ENCODE results near the gene ITM2C.

Gene ITM2C

DNA sequence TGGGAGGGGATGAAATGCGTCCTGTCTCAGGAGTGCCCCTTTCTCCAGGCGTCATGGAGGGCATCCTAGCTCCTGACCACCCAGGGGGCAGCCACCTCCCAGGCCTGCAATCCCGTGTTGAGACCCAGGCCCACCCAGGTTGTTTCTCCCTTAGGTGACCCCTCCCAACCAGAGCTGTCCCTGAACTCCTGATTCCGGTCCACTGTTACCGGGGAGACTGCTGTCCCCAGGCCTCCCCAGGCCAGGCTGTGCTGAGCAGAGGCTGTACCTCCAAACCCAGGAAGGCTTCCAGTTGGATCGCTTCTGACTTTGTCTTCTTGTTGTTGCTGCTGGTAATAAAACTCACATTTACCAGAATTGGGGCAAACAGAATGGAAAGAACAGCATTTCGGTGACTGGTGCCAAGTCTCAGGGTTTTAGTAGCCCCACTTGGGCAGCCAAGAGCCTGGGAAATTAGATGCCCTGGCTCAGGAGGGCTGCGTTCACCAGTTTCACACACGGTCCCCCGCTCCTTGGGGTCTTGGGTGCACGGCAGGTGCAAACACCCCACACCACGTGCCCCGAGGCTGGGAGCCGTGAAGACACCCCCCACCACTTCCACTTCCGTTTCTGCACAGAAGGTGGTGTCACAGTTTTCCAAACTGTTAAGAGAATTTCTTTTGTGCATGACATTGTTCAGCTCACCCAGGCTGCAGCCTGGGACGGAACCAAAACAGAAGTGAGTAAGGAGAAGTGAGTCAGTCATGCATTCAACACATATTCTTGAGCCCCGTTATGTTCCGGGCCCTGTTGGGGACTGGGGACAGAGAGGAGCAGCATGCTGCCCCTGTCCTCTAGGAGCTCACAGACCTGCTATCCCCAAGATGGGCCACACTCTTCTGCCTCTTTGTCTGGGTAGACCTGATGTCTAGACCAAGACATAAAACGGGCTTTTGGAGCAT lies 29.4 kb downstream of the ITM2C start:
- no peak for DNase-seq

DNA sequence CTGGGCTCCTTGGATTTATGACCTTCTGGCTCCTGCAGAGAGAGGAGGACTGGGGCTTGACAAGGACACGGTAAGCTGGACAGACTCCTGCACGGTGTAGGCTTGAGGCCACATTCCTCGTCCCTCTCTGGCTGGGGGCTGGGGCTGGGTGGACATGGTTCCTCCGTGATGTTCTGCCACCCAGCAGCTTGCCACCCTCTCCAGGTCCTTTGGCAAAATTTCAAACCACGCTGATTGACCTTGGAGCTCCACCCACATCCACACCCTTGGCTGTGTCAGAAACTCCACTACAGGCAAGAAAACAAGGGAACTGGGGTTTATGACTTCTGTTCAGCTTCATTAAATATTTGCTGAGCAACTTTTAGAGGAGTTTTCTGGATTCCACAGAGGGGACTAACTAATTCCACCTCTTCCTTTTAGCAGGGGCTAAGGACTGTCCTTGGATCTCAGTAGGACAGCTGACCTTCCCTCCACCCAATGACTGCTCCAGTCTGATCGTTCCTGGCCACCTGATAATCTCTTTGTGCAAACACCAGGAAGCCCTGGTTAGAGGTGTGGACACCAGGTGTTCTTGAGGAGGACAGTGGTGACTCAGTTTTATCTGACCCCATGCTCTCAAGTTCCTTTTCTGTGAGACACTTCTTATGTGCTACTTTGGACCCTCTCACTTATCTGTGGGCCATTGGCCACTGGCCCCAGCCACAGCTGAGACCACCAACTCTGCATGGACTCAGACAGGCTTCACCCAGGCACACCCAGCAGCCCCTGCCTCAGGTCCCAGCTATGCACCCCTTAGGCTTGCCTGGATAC lies 31.0 kb downstream of the ITM2C start:
- no peak for DNase-seq

DNA sequence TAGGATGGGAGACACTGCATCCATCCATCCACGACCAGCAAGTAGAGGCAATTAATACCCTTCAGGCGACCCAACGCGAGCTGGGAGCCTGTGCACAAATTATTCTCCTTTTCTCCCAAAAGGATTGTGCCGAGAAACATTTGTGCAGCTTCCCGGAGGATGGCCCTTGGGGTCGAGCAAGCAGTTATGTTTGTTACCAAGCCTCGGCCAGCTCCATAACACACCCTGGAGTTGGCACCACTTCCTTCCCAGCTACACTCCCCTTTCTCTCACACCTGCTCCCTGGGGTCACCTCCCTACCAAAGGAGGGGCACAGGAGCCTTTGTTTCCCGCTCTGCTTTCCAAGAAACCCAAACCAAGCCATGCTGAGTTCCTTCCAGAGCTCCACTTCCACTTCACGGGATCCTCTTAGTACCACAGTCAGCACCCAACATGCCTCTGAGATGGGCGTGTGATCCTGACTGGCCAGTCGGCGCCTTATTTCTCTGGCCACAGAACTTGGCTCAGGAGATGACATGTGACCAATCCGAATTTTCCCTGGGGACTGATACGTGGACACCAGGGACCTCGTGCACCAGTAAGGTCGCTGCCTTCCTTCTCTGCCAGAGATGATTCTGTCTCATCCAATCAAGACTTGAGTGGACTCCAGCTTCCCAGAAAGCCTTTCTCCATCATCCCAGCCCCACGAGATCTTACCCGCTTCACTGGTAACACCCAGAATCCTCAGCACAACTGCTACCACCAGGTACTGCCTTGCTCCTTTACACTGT lies 31.8 kb downstream of the ITM2C start:
- DNase-seq, result no peak

DNA sequence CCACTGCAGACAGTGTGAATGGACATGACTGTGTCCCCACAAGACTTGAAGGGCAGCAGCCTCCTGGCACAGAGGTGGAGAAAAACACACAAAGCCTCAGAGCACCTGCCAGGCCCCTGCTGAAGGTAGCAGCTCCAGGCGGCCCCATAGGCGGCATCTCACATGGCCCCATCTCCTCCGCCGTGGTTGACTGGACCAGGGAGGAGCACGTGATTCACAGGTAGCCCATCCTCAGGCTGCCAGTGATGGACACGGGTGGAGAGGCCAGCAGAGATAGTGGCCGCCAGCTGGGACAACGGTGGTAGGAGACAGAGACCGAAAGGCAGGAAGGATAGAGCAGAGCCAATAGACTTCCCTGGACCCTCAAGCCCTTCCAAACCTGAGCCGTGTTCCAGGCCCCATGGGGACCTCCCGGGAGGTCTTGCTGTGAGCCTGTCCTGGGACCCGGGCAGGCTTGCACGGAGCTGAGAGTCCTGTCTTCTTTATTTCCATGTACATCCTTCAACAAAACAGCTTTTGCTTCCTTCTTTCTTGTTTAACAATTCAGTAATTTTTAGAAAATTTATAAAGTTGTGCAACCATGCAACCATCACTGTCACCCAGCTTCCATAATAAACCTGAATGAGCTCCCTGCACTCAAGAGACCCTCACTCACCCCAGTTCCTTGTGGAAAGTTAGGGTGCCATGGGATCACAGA lies 33.4 kb downstream of the ITM2C start:
- DNase-seq, result no peak

DNA sequence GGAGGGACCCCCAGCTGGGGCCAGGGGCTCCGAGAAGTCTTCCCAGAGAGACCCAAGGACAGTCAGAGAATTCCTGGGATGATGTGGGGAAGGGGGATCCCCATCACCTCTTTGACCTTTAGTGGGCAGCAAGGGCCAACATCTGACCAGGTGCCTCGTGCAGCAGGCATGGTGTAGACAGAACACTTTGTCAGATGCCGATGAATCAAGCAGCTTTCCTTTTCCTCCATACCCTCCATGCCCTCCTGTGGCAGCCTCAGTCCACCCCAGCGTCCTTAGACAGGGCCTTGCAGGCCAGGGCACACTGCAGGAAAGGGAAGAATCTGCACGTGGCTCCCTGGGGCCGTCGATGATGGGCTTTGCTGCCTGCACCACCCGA lies 34.0 kb downstream of the ITM2C start:
- DNase-seq, result no peak

DNA sequence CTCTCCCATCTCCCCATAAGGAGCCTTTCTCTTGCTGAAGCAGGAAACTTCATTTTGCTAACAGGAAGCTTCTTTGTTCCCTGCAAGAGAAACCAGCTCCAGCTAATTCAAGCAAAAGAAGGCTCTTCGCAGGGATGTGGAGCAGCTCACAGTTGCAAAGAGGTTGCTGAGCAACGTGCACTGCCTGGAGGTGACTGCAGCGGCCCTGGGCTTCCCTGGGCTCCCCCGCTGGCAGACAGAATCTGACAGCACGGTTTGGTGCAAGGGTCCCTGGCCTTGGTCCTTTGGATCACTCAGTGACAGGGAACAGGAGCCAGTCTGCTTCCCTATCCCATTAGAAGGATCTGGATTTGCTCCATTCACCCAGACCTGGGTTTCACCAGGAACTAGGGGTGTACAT lies 34.5 kb downstream of the ITM2C start:
- DNase-seq, result no peak

DNA sequence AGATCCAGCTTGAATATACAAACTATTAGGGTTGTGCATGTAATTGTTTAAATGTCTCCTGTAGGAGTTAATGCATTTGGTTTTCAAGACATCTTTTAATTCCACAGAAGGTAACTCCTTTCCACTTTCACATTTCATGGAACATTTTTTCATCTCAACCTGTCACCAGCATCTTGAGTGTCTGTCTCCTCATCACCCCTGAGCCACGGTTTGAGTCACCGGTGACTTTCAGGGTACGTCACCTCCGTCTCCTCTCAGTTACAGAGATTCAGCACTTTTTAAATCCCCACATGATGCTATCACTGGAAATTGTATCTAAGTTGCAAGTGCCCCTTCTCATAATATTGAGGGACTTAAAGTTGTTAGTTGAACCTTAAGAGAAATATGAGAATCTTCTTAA lies 35.0 kb downstream of the ITM2C start:
- no peak for DNase-seq

DNA sequence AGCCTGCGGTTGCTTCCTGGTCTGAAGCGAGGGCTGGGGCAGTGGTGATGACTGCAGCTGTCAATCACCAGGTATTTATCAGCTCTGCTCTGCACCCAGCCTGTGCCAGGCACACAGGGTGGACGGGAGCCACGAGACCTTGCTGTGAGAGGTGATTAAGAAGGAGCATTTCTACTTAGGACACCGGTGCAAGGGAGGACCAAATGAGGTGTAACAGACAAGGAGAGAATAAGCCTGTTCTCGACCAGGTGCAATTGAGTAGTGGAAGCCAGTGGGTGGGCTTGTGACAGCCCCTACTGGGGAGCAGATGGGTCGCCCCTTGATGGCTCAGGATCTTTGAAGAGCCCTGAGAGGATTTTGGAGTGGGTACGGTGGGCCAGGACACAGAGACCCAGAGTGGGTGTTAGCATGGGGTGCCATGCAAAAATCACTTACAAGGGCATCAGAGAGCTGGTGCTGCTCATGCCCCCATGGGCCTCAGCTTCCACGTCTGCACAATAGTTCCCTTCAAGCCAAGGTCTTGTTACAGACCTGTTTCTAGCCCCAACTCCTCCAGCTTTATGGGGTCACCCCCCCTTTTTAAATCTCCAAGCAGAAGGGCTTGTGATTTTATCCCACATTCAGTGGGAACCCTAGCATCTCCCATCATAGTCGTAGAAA lies 35.7 kb downstream of the ITM2C start:
- DNase-seq, result no peak

DNA sequence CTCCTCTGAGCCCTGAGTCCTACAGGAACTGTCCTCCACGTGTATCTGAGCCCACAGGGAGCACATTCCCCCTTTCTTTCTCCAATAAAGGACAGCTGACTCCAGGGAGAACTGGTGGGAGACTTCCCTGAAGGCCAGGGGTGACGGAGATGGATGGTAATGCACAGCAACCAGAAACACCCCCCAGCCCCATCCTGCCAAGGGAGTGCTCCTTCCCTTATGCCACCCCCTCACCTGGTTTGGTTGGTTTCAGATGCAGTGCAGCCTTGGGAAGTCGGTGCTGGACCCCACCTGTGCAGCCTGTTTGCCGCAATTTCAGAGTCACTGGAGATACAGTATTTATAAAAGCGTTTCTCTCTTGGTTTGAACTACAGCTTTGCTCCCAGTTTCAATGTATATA lies 36.3 kb downstream of the ITM2C start:
- DNase-seq, result no peak

DNA sequence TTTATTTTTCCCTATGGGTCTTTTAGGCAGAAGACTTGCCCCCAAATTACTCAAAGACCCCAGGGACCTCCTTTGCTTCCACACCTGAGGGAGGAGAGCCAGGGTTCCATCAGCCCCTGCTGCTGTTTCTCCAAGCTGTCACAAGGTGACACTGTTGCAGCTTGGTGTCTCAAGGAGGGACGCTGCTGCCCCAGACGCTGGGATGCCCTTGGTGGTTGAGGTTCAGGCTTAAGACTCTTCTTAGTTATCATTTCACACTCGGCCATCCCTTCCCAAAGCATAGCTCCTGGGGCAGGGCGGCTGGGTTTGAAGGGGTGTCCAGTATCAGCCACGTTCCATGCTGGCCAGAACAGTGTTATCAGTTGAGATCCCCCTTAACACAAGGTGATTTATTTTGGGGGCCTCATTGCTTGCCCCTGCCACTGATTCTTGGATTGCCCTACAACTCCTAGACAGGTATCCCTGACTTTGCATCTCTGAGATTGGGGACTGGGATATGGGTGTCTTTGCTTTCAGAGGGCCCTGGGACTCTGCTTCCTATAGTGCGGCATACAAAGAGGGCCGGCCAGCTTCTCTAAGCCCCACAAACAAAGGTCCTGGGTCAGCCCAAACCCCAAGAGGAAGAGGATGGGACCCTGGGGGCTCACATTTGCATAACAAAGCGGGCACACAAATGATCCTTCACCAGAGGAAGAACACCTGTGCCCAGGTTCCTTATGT lies 37.6 kb downstream of the ITM2C start:
- DNase-seq, result peak; percentile 41

DNA sequence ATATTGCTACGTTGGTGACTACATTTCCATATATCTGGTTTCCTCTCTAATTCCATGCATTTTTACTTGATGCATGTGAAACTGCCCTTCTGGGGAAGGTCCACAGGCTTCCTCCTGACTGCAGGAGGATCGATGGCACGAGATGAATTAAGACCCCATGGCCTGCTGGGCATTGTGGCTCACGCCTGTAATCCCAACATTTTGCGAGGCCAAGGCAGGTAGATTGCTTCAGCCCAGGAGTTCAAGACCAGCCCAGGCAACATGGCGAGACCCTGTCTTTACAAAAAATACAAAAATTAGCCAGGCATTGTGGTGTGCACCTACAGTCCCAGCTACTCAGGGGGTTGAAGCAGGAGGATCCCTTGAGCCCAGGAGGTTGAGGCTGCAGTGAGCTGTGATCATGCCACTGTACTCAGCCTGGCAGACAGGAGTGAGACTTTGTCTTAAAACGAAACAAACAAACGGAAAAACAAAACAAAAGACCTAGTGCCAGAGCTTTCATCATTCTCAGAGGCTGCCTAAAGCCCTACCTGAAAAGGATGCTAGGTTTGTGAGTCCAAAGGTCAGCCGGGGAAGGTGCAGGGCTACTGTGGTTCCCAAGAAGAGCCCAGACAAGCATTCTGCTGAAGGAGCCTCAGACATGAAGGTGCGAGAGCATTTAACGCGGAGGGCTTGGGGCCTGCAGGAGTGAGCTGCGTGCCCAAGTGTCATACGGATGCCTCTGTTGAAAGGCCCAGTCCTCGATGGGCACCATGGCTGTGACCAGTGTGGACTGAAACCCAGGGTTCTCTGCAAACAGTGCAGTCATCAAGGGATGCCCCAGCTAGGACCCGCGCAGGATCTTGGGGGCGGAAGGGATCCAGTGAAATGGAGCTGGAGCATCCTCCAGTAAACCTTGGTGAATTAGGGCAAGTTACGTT lies 38.7 kb downstream of the ITM2C start:
- no peak for DNase-seq

DNA sequence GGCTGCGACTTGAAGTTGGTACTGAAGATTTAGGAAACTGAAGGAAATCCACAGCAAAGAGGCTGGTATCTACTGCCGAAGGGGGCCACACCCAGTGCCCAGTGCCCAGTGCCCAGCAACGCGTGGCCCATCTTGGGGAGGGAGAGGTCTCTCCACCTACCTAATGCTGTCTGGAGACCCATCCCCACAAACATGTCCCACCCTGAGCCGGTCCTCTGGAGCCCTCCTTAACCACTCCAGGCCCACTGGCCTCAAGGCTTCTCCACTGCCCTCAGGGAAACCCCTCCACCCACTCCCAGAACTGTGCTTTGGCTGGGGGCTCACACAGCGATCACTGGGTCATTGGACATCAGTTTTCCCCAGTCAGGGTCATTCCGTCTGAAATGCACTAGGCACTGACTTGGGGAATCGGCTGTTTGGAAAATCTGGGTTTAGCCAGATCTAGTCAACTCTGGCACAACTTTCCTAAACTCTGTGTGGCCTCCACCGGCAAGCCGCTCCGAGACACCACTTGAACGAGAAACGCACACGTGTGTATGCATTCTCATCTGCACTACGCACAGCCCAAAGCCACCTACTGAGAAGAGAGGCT lies 40.2 kb downstream of the ITM2C start:
- DNase-seq, result no peak

DNA sequence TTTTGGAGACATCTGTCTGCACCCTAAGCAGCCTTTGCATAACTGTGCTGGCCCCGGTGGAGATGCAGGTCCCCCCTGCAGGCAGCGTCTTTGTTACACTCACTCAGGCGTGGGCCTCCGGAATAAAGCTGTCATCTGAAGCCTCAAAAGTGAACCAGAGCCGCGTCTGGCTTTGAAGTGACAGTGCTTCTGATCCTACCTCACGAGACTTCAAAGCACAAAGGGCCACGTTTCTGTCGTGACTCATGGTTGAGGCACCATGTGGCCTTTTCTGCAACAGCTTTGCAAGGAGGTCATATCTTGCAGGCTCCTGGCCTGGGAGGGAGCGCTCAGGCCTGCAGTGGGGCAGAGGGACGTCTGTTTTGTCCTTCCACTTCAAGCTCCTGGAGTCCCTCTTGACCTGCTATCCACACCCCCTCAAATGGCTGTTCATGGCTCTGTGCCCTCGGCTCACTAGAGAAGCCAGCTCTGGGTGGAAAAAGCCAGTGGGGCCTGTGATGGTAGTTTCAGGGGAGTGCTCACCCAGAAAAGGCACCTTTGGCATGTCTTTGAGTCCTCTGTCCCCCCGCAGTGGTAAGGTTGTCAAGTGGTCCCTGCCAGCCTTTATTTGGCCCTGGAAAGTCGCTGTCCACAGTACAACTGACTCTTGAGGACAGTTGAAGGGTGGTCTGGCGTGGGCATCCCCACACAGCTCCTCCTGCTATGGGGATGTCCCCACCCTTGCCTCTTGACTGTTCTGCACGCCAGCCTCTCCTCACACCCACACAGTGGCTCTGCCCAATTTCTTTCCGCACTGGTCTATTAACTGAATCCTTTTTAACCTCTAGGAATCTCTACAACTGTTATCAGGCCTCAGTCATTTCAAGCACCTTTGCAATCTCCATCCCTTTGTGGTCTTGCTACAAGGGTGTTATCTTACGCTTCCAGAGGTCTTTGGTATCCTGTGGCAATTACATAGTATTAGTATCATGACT lies 41.0 kb downstream of the ITM2C start:
- no peak for DNase-seq

DNA sequence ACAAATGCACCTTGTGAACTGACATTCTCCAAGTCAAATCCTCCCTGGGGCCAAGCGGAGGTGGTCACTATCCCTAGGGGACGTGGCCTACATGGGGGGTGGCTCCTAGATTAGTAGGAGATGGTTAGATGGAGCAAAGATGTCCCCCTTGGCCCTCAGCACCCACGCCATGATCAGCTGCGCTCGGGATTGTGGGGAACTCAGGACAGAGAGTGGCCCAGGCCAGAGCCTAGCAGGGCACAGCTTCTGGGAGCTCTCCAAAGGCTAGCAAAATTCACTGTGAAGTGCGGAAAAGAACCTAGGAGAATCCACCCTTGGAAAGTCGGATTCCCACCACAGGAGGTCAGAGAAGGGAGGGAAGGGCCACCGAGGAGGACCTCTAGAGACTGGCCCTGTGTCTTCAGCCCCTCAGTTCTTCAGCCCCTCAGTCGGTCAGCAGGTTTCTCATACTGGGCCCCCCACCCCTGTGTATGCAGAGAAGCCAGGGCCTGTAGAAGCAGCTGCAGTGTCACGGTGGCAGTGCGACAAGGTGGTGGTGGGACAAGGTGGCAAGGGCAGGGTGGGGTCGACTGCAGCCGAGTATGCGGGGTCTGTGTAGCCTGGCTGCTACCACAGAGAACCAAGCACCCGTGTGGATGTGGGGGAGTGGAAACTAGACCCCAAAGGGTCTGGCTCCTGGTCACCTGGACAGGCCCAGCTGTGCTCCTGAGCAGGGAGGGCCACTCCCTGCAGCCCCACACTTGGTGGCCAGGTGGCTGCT lies 41.9 kb downstream of the ITM2C start:
- no peak for DNase-seq

DNA sequence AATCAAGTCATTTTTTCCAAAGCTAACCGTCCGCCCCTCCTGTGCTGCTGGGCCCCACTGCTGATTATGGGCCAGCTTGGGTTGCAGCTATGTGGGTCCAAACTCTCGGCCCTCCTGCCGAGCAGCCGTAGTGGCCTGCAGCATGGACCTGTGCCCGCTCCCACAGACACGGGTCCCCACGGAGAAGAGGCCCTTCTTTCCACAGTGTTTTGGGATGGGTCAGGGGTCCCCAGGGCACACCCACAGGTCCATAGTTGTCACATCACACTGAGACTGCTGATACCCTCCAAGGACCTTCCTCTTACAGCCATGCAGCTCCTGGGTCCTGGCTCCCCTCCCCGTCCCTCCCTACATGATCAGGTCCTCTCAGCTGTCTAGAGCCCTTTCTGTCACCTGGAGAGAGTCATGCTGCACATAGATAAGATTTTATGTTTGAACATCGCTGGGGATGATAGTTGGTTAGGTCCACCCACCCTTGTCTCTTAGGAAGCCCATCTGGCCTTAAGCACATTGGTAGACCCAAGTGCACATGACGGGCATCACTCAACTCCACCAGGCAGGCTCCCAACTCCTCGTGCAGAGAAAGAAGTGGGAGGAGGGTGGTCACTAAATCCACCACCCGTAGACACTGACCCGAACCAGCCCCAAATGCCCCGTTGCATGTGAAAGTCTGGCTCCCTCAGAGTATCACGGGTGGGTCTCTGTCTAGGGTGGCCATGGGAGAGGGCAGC lies 42.8 kb downstream of the ITM2C start:
- DNase-seq, result no peak

DNA sequence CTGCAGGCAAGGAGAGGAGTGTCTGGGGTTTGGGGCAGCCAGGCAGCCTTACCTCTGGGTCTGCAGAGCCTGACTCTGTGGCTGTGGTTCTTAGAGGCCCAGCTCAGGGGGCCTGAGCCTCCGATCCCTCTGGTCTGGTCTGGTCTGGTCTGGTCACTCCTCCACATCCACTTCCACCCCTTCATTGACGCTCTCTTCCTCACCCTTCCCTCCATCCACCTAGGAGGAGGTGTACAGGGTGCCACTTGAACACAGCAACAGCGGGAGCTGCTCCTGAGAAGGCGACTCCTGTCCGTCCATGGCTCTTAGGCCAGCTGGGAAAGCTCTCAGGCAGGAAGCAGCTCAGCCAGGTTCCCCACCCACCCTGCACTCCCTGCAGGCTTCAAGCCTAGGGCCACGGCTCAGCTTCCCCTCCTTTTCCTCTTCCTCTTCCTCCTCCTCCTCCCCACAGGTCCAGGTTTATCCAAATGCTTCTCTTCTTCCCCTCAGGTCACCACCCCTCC lies 43.4 kb downstream of the ITM2C start:
- DNase-seq, result no peak
